NCI-H1436 treated with DMSO at 0.1 percent for 48 hours (cell line): ENCODE results near the gene U2AF2.
"Not testable (repeated sequence)": the region's sequence is repeated elsewhere in the genome, so short reads cannot be mapped to it uniquely, and the experiment has no call there.

Source experiments
- DNase-seq: peaks from one replicate; lab custom pipeline; 2025; lab: John Stamatoyannopoulos, UW

U2AF2 gene

DNA sequence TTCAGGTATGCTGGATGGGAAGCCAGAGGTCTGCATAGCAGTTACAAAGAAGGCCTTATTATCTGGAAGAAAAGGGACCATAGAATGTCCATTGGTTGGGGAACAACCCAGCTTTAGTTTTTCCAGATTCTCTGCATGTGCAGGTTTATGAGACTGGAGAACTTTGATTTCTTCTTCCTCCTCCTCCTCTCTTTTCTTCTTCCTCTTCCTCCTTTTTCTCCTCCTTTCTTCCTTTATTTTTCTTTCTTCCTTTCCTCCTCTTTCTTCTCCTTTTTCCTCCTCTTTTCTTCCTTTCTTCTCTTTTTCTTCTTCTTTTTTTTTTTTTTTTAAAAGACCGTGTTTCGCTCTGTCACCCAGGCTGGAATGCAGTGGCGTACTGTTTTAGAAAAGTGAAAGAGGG, 51.1 kb downstream of the U2AF2 start:
- no peak for DNase-seq

DNA sequence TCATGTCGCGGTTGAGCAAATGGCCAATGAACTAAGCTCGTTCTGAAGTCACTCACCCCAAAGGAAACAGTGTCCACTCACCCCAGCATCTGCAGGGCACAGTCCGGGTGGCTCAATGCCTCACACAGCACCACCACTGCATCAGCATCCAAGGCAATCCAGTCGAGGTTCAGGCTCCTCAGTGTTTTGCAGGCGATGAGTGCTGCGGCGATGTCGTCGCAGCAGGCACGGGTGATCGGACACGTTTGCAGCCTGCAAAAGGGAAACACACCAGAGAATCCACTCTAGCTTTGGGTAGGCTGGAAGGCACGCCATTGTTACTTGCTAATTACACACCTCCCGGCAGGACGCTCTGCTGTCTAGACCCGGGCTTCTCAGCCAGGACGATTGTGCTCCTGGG, 56.9 kb downstream of the U2AF2 start:
- DNase-seq: no peak

- no peak for DNase-seq
Measured at GRCh38 chr19:55712804-55713631, 58.2 kb downstream of the U2AF2 start.

GRCh38 chr19:55716531-55716930, 61.7 kb downstream of the U2AF2 start:
- DNase-seq: no peak

- DNase-seq: no peak
Measured at GRCh38 chr19:55717251-55717650, 62.4 kb downstream of the U2AF2 start.

DNA sequence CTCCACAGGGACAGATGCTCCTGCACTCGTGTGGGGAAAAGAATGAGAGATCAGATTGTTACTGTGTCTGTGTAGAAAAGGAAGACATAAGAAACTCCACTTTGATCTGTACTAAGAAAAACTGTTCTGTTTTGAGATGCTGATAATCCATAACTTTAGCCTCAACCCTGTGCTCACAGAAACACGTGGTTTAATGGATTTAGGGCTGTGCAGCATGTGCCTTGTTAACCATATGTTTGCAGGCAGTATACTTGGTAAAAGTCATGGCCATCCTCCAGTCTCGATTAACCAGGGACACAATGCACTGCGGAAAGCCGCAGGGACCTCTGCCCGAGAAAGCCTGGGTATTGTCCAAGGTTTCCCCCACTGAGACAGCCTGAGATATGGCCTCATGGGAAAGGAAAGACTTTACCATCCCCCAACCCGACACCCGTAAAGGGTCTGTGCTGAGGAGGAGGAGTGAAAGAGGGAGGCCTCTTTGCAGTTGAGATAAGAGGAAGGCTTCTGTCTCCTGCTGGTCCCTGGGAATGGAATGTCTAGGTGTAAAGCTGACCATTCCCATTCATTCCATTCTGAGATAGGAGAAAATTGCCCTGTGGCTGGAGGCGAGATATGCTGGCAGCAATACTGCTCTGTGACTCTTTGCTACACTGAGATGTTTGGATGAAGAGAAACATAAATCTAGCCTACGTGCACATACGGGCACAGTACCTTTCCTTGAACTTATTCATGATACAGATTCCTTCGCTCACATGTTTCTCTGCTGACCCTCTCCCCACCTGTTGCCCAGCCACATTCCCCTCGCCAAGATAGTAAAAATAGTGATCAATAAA, 63.3 kb downstream of the U2AF2 start:
- DNase-seq: not testable (repeated sequence)

GRCh38 chr19:55720214-55720746, 65.4 kb downstream of the U2AF2 start:
- no peak for DNase-seq

- no peak for DNase-seq
Measured at GRCh38 chr19:55720801-55721200, 66.0 kb downstream of the U2AF2 start.

GRCh38 chr19:55723491-55723890, 68.7 kb downstream of the U2AF2 start:
- no peak for DNase-seq
